Measurements from ENCODE around the gene SYT14.
"Not testable (repeated sequence)": the region's sequence is repeated elsewhere in the genome, so short reads cannot be mapped to it uniquely, and the experiment has no call there.

The SYT14 gene

DNA sequence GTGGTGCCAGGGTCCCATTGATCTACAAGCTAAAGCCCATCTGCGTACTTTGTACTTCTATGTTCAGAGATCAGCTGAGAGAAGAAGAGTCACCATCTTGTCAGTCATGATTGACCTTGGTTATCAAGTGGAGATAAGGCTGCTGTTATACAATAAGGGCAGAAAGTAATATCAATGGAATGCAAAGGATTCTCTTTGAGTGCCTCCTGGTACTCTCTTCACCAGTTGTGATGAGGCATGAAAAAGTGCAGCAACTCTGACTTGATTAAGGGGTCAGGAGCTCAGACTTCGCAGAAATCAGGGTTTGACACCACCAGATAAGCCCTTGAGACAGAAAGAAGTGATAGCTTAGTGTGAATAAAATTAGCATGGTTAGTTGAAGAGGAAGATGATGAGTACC lies 25.7 kb upstream of the SYT14 start:
- H3K4me3 ChIP-seq (ENCODE audit: control insufficient read depth, low read depth, low read length) = no peak overlapping the region
- no peak for DNase-seq (ENCODE audit: low read depth)
- TF ChIP-seq, protein P1, sequence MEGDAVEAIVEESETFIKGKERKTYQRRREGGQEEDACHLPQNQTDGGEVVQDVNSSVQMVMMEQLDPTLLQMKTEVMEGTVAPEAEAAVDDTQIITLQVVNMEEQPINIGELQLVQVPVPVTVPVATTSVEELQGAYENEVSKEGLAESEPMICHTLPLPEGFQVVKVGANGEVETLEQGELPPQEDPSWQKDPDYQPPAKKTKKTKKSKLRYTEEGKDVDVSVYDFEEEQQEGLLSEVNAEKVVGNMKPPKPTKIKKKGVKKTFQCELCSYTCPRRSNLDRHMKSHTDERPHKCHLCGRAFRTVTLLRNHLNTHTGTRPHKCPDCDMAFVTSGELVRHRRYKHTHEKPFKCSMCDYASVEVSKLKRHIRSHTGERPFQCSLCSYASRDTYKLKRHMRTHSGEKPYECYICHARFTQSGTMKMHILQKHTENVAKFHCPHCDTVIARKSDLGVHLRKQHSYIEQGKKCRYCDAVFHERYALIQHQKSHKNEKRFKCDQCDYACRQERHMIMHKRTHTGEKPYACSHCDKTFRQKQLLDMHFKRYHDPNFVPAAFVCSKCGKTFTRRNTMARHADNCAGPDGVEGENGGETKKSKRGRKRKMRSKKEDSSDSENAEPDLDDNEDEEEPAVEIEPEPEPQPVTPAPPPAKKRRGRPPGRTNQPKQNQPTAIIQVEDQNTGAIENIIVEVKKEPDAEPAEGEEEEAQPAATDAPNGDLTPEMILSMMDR (IDR thresholded peaks at IDR 0.05; ENCODE audit: control insufficient read depth, insufficient read depth, low read depth, low read length, missing control alignments) = no peak

DNA sequence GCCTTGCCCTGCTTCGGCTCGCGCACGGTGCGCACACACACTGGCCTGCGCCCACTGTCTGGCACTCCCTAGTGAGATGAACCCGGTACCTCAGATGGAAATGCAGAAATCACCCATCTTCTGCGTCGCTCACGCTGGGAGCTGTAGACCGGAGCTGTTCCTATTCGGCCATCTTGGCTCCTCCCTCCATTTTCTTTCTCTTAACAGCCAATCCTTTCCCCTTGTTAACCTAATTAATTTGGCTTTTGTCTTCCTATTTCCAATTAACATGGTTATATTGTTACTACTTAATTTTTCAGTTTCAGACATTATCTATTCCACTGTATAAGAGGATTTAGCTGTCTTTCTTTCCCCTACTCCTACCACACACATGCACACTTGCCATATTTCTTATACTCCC lies 18.4 kb upstream of the SYT14 start:
- not testable (repeated sequence) for H3K4me3 ChIP-seq (ENCODE audit: control insufficient read depth, low read depth, low read length); DNase-seq (ENCODE audit: low read depth)

DNA sequence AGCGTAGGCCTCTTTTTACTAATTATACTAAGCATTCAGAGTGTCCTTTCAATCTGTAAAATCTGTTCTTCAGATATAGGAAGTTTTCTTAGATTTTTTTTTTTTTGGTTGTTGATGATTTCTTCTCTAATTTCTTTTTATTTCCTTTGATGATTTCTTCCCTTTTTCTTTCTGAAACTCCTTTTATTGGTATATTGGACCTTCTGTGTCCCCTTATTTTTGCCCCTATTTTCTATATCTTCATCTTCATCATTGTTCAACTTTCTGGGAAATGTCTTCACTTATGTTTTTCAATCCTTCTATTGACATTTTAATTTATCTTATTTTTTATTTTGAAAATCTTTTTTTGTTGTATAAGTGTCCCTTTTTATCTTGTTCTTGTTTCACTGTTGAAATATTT lies 17.2 kb upstream of the SYT14 start:
- TF ChIP-seq, protein P1 (IDR thresholded peaks at IDR 0.05; ENCODE audit: control insufficient read depth, insufficient read depth, low read depth, low read length, missing control alignments) = no peak
- DNase-seq (ENCODE audit: low read depth) = no peak
- H3K4me3 ChIP-seq (ENCODE audit: control insufficient read depth, low read depth, low read length) = no peak overlapping the region

DNA sequence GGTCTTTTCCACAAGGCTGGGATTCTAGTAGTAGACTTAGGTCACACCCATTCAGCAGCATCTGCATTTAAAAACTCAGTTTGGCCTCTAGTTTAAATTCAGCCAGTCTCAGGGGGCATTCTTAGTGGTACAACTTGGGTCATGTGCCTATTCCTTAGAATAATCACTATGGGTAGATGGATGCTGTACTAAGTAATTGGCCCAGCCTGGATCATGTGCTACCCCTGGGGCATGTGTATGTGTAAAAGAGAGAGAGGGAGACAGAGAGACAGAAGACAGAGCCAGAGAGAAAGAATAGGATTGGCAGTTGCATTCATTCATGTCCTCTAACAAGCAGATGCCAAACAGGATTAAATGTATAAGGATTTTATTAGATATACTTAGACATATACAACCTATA lies 13.6 kb upstream of the SYT14 start:
- DNase-seq (ENCODE audit: low read depth) = no peak
- H3K4me3 ChIP-seq (ENCODE audit: control insufficient read depth, low read depth, low read length) = no peak overlapping the region
- TF ChIP-seq, protein P1 (IDR thresholded peaks at IDR 0.05; ENCODE audit: control insufficient read depth, insufficient read depth, low read depth, low read length, missing control alignments) = no peak

DNA sequence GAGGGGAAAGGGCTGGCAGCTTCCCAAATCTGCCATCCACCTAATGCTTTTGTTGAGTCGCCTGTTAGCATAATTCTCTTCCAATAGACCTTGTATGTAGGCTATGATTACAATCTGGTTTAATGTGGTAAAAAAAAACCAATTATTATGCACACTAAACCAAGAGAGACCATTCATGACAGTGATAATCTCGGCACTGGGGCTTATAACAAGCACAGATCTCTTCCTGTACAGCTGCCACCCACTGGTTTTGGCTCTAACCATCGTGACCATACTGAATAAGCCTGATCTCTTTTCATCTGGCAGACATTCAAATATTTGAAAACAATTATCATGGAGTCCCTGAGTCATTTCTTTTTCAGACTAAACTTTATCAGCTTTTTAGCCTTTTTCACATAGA lies 12.0 kb upstream of the SYT14 start:
- DNase-seq (ENCODE audit: low read depth) = peak; percentile 71
- TF ChIP-seq, protein P1 (IDR thresholded peaks at IDR 0.05; ENCODE audit: control insufficient read depth, insufficient read depth, low read depth, low read length, missing control alignments) = no peak
- H3K4me3 ChIP-seq (ENCODE audit: control insufficient read depth, low read depth, low read length) = no peak overlapping the region

DNA sequence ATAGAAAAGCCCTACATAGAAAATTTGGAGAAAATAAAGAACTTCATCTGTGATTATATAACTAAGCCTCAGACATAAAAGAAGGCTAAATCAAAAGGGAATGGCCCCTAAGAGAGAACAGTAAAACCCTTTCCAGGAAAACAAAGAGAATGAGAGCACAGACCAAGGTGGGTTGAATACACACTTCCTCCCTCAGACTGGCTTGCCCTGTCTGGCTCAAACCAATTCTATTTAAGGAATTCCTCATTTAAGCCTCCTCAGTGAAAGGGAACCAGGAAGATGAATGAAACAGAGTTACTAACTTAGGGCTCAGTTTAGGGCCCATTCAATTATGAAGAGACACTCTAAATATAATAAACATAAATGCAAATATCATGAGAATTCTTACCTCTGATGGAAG lies 10.6 kb upstream of the SYT14 start:
- H3K4me3 ChIP-seq (ENCODE audit: control insufficient read depth, low read depth, low read length) = no peak overlapping the region
- DNase-seq (ENCODE audit: low read depth) = no peak
- TF ChIP-seq, protein P1 (IDR thresholded peaks at IDR 0.05; ENCODE audit: control insufficient read depth, insufficient read depth, low read depth, low read length, missing control alignments) = no peak

DNA sequence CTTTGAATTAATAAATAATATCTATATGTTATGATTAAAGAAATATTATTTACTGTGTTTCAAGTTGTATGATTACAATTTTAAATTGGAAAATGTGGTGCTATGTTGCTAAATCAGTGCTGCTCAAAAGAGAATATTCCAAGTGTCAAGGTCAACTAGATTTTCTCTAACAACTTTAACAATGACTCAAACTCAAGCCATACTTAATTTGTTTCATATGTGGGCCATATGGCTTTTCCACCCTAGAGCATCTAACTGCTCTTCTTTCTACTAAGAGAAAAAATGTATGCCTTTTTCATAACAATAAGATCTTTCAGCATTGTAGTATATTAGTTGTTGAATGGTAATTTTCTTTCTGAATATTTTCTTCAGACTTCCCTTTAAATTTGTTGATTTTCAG lies 8.3 kb upstream of the SYT14 start:
- DNase-seq (ENCODE audit: low read depth) = peak; percentile 21
- H3K4me3 ChIP-seq (ENCODE audit: control insufficient read depth, low read depth, low read length) = no peak overlapping the region

More for the DNA sequence above, 8.3 kb upstream of the SYT14 start:
- TF ChIP-seq, protein P1 (IDR thresholded peaks at IDR 0.05; ENCODE audit: control insufficient read depth, insufficient read depth, low read depth, low read length, missing control alignments) = no peak

Measured in AG09309 (cell line).